Measurements from ENCODE around the gene ZDHHC24. TPM values are rescaled to one million over a fixed set of nuclear protein-coding genes. Genes with fewer than 3 reads are reported as not detected.

ZDHHC24 gene
- total RNA-seq, 1 donor from 2014 or later, result 10.3 TPM

GRCh38 chr11:66581261-66581660 is 35.4 kb upstream of the ZDHHC24 start:
- no peak for TF ChIP-seq CTCF (IDR thresholded peaks at IDR 0.05; ENCODE audit: unreplicated experiment)
- H3K4me3 Mint-ChIP-seq (ENCODE audit: unreplicated experiment), result no peak overlapping the region
- no peaks in the 10 kb centered on the region for H3K4me1 Mint-ChIP-seq (ENCODE audit: unreplicated experiment)
- H3K27ac Mint-ChIP-seq (ENCODE audit: unreplicated experiment), result no peak overlapping the region
- H3K9me3 Mint-ChIP-seq (ENCODE audit: unreplicated experiment), result peaks cover 4% of the 10 kb centered on the region
- no peaks in the 10 kb centered on the region for H3K36me3 Mint-ChIP-seq (ENCODE audit: low read depth, unreplicated experiment)
- DNase-seq (ENCODE audit: low spot score), result no peak
- H3K27me3 Mint-ChIP-seq (ENCODE audit: unreplicated experiment), result peaks cover 5% of the 10 kb centered on the region

DNA sequence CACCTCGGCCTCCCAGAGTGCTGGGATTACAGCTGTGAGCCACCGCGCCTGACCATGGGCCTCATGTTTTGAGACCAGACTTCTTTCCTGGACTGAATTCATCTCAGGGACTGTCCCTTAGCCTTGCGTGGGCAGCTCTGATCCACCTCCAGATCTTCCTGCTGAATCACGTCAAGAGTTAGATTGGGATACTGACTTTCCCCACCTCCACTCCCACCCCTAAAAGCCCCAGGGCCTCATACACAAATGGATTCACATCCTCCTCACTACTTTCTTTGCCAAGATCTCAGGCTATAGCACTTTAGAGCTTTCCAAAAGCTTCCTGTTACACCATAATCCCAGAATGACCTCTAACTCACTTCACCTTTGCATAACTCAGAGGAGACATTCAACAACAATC is 35.0 kb upstream of the ZDHHC24 start:
- Mint-ChIP-seq H3K27ac (ENCODE audit: unreplicated experiment) (no peak overlapping the region), H3K4me1 (ENCODE audit: unreplicated experiment) (no peaks in the 10 kb centered on the region), H3K4me3 (ENCODE audit: unreplicated experiment) (no peak overlapping the region), H3K9me3 (ENCODE audit: unreplicated experiment) (peaks cover 4% of the 10 kb centered on the region), H3K27me3 (ENCODE audit: unreplicated experiment) (peaks cover 5% of the 10 kb centered on the region), H3K36me3 (ENCODE audit: low read depth, unreplicated experiment) (no peaks in the 10 kb centered on the region)
- TF ChIP-seq CTCF (IDR thresholded peaks at IDR 0.05; ENCODE audit: unreplicated experiment), result no peak
- DNase-seq (ENCODE audit: low spot score), result no peak

- Mint-ChIP-seq H3K36me3 (ENCODE audit: low read depth, unreplicated experiment) (peaks cover 2% of the 10 kb centered on the region), H3K4me3 (ENCODE audit: unreplicated experiment) (no peak overlapping the region), H3K4me1 (ENCODE audit: unreplicated experiment) (no peaks in the 10 kb centered on the region), H3K27ac (ENCODE audit: unreplicated experiment) (no peak overlapping the region), H3K27me3 (ENCODE audit: unreplicated experiment) (peaks cover 5% of the 10 kb centered on the region), H3K9me3 (ENCODE audit: unreplicated experiment) (peaks cover 4% of the 10 kb centered on the region)
- peak; percentile 81 for TF ChIP-seq CTCF (IDR thresholded peaks at IDR 0.05; ENCODE audit: unreplicated experiment)
- peak; percentile 86 for DNase-seq (ENCODE audit: low spot score)
Measured at GRCh38 chr11:66579017-66579606, 33.3 kb upstream of the ZDHHC24 start.

DNA sequence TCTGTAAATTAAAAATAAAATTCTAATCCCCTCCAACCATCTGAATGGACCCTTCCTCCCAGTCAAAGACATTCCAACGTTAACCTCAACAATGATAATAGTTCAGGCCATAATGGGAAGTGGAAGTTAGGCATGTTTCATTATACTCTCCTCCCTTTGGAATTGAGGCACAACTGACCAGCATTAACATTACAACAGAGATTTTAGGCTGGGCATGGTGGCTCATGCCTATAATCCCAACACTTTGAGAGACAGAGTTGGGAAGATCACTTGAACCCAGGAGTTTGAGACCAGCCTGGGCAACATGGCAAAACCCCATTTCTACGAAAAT is 25.0 kb upstream of the ZDHHC24 start:
- H3K4me3 Mint-ChIP-seq (ENCODE audit: unreplicated experiment), result no peak overlapping the region
- H3K36me3 Mint-ChIP-seq (ENCODE audit: low read depth, unreplicated experiment), result peaks cover 7% of the 10 kb centered on the region
- H3K27ac Mint-ChIP-seq (ENCODE audit: unreplicated experiment), result no peak overlapping the region
- no peak for DNase-seq (ENCODE audit: low spot score)
- TF ChIP-seq CTCF (IDR thresholded peaks at IDR 0.05; ENCODE audit: unreplicated experiment), result no peak
- no peaks in the 10 kb centered on the region for H3K9me3 Mint-ChIP-seq (ENCODE audit: unreplicated experiment)
- H3K27me3 Mint-ChIP-seq (ENCODE audit: unreplicated experiment), result peaks cover 4% of the 10 kb centered on the region
- H3K4me1 Mint-ChIP-seq (ENCODE audit: unreplicated experiment), result no peaks in the 10 kb centered on the region

- Mint-ChIP-seq H3K27me3 (ENCODE audit: unreplicated experiment) (peaks cover 4% of the 10 kb centered on the region), H3K4me3 (ENCODE audit: unreplicated experiment) (no peak overlapping the region), H3K4me1 (ENCODE audit: unreplicated experiment) (no peaks in the 10 kb centered on the region), H3K36me3 (ENCODE audit: low read depth, unreplicated experiment) (peaks cover 7% of the 10 kb centered on the region), H3K27ac (ENCODE audit: unreplicated experiment) (no peak overlapping the region), H3K9me3 (ENCODE audit: unreplicated experiment) (no peaks in the 10 kb centered on the region)
- DNase-seq (ENCODE audit: low spot score), result no peak
- no peak for TF ChIP-seq CTCF (IDR thresholded peaks at IDR 0.05; ENCODE audit: unreplicated experiment)
Measured at GRCh38 chr11:66570079-66570849, 24.4 kb upstream of the ZDHHC24 start.

Measured in endothelial cell (in vitro differentiated cells).